Gastrocnemius medialis (tissue), 4 donors: ENCODE results near the gene CALML4. TPM values are rescaled to one million over a fixed set of nuclear protein-coding genes. Genes with fewer than 3 reads are reported as not detected.
A peak's percentile ranks its signal among the peaks of the same experiment; 100 is the strongest.

ENCODE experiments used
- ATAC-seq, 2 donors: fragments of 150-250 bp; one replicate each; pipeline ENCODE4 v1.9.1; 2016
- DNase-seq, 2 donors: peaks; one replicate each; pipeline ENCODE4 v3.0.0-alpha.2; 2019
- H3K27ac ChIP-seq, 4 donors: fragments of 200-600 bp; sonication (generic); 1 replicate in 1 of 4; 2 replicates in 3 of 4; pipeline ENCODE4 v1.5.1; 2016 to 2018; ENCODE audit warnings: mild to moderate bottlenecking in 2 of 4, moderate library complexity in 1 of 4
- H3K27me3 ChIP-seq, 3 donors: fragments of 200-600 bp; sonication (generic) in 2 of 3; 1 replicate in 1 of 3; 2 replicates in 2 of 3; pipeline versions ENCODE4 v1.5.1 to v1.6.0; 2016 to 2019; ENCODE audit warnings: mild to moderate bottlenecking in 1 of 3, moderate library complexity in 1 of 3
- H3K36me3 ChIP-seq, 2 donors: fragments of 200-600 bp; sonication (generic) in 1 of 2; one replicate each; pipeline ENCODE4 v1.5.1; 2017 to 2018
- H3K4me1 ChIP-seq, 2 donors: fragments of 200-600 bp; sonication (generic) in 1 of 2; one replicate each; pipeline ENCODE4 v1.5.1; 2016 to 2017; ENCODE audit warnings: mild to moderate bottlenecking in 2 of 2
- H3K4me3 ChIP-seq, 4 donors: fragments of 200-600 bp; sonication (generic) in 3 of 4; 1 replicate in 1 of 4; 2 replicates in 3 of 4; pipeline ENCODE4 v1.5.1; 2016 to 2019; ENCODE audit warnings: mild to moderate bottlenecking in 2 of 4
- H3K9me3 ChIP-seq, 3 donors: fragments of 200-600 bp; sonication (generic) in 2 of 3; 1 replicate in 1 of 3; 2 replicates in 2 of 3; pipeline ENCODE4 v1.5.1; 2016 to 2019
- CTCF ChIP-seq, 5 experiments: fragments of 450-650 bp in 3 of 5; fragments of 200-600 bp in 2 of 5; sonication (generic) in 2 of 5; IDR thresholded peaks in 4 of 5; conservative IDR thresholded peaks in 1 of 5; 1 replicate in 4 of 5; 2 replicates in 1 of 5; pipeline ENCODE4 v1.5.1; 2016 to 2019; ENCODE audit warnings: antibody characterized with exemption in 5 of 5, mild to moderate bottlenecking in 3 of 5, moderate library complexity in 3 of 5
- POLR2A ChIP-seq, 2 donors: fragments of 450-650 bp; IDR thresholded peaks; one replicate each; pipeline ENCODE4 v1.6.1; 2017; ENCODE audit warnings: antibody characterized with exemption in 2 of 2, mild to moderate bottlenecking in 2 of 2, moderate library complexity in 2 of 2
- in situ Hi-C, 4 donors: fragments of 200-750 bp; cut with MboI; loops; one replicate each; pipeline versions ENCODE4 v1.15.0 to v1.8.0; 2017; ENCODE audit warnings: low sequenced_read_pairs in 4 of 4
- intact Hi-C: fragments of 100-400 bp; cut with DNase I; formaldehyde crosslinking; loops from one replicate; pipeline ENCODE4 v1.15.1; 2023; ENCODE audit warnings: low total_unique reads
- total RNA-seq, 4 donors: library from RNA; depleted of rRNA; stranded (reverse); fragments of >200 nt; gene quantifications; one replicate each; pipeline versions ENCODE4 v1.1.0 to v1.2.3, GENCODE V29; 2016

The CALML4 gene
- 1 to 10 TPM in 3 of 4 donors, under 1 TPM in 1; 0.66 to 2.4 (median 1.5) TPM for total RNA-seq

GRCh38 chr15:68204776-68205557 is at the start of gene CALML4:
TSS of gene CALML4 (minus strand) at chr15:68205332. CDS start at chr15:68205247, 85 bp downstream.
- ATAC-seq (peak; percentile 34 to 67), DNase-seq (peak; percentile 48 to 67)
- peak within 1 kb of the TSS in 2 of 4 donors; percentile 21 to 23 for H3K27ac ChIP-seq
- in situ Hi-C loops = no loop called here
- peaks cover 30 to 31% of the 10 kb centered on the region in 2 donors for H3K4me1 ChIP-seq
- H3K27me3 ChIP-seq = no peaks in the 10 kb centered on the region
- H3K4me3 ChIP-seq = peak within 1 kb of the TSS in 3 of 4 donors; percentile 17 to 31 (median 28)
- H3K36me3 ChIP-seq = no peaks in the 10 kb centered on the region
- TF ChIP-seq POLR2A (IDR thresholded peaks at IDR 0.05) (peak in 1 of 2 donors; percentile 7), CTCF (IDR thresholded peaks at IDR 0.05 in 4 of 5, conservative IDR thresholded peaks at IDR 0.05 in 1 of 5) (no peak)
- H3K9me3 ChIP-seq = no peaks in the 10 kb centered on the region
- intact Hi-C loops = no loop called here

- DNase-seq = no peak
- TF ChIP-seq CTCF (IDR thresholded peaks at IDR 0.05 in 4 of 5, conservative IDR thresholded peaks at IDR 0.05 in 1 of 5) (peak; percentile 82 to 93 (median 90)), POLR2A (IDR thresholded peaks at IDR 0.05) (no peak)
- H3K27ac ChIP-seq = no peak overlapping the region
- H3K9me3 ChIP-seq = no peaks in the 10 kb centered on the region
- in situ Hi-C loops (loop anchor here in 3 of 4 donors (5.0 to 10.0 kb wide), 3 partner anchors 49 to 54 kb away; no protein-coding TSS in a partner anchor), intact Hi-C loops (loop anchor here (1.0 to 2.0 kb wide), 2 partner anchors 53 to 132 kb away; no protein-coding TSS in a partner anchor)
- H3K27me3 ChIP-seq = no peaks in the 10 kb centered on the region
- H3K36me3 ChIP-seq = no peaks in the 10 kb centered on the region
- peaks cover 14% of the 10 kb centered on the region in 2 donors for H3K4me1 ChIP-seq
- no peak overlapping the region for H3K4me3 ChIP-seq
- peak; percentile 26 to 47 for ATAC-seq
Measured at GRCh38 chr15:68252925-68253534, 47.9 kb upstream of the CALML4 start.

- in situ Hi-C loops = loop anchor here (5.0 to 10.0 kb wide), 3 partner anchors 126 to 136 kb away; no protein-coding TSS in a partner anchor
- TF ChIP-seq CTCF (IDR thresholded peaks at IDR 0.05 in 4 of 5, conservative IDR thresholded peaks at IDR 0.05 in 1 of 5) (no peak), POLR2A (IDR thresholded peaks at IDR 0.05) (no peak)
- H3K36me3 ChIP-seq = no peaks in the 10 kb centered on the region
- DNase-seq (no peak), ATAC-seq (no peak)
- no peaks in the 10 kb centered on the region for H3K27me3 ChIP-seq
- H3K9me3 ChIP-seq = no peaks in the 10 kb centered on the region
- H3K4me3 ChIP-seq = no peak overlapping the region
- intact Hi-C loops = no loop called here
- H3K27ac ChIP-seq = no peak overlapping the region
- H3K4me1 ChIP-seq = peaks cover 0 to 4% of the 10 kb centered on the region in 2 donors
Measured at GRCh38 chr15:68249058-68249713, 44.1 kb upstream of the CALML4 start.

GRCh38 chr15:68244235-68244634 is 39.1 kb upstream of the CALML4 start:
- no peak overlapping the region for H3K27ac ChIP-seq
- H3K36me3 ChIP-seq = no peaks in the 10 kb centered on the region
- intact Hi-C loops (no loop called here), in situ Hi-C loops (loop anchor here in 2 of 4 donors (10.0 kb wide), 2 partner anchors 131 to 141 kb away; no protein-coding TSS in a partner anchor)
- H3K4me1 ChIP-seq = no peaks in the 10 kb centered on the region
- H3K9me3 ChIP-seq = no peaks in the 10 kb centered on the region
- H3K4me3 ChIP-seq = no peak overlapping the region
- ATAC-seq (no peak), DNase-seq (no peak)
- H3K27me3 ChIP-seq = no peaks in the 10 kb centered on the region
- TF ChIP-seq POLR2A (IDR thresholded peaks at IDR 0.05) (no peak), CTCF (IDR thresholded peaks at IDR 0.05 in 4 of 5, conservative IDR thresholded peaks at IDR 0.05 in 1 of 5) (no peak)
